Stomach (tissue), 9 donors: ENCODE measurements around the gene ASCC2. TPM values are rescaled to one million over a fixed set of nuclear protein-coding genes. Genes with fewer than 3 reads are reported as not detected.
A peak's percentile ranks its signal among the peaks of the same experiment; 100 is the strongest.
"Not testable (repeated sequence)": the region's sequence is repeated elsewhere in the genome, so short reads cannot be mapped to it uniquely, and the experiment has no call there.

Experiments used
- DNase-seq, 2 donors: peaks; one replicate each; pipeline versions ENCODE4 v3.0.0 to v3.0.0-alpha.2; 2013 to 2019
- H3K27ac ChIP-seq, 5 donors: fragments of 200-600 bp in 4 of 5; sonication (generic) in 4 of 5; one replicate each; pipeline ENCODE4 v1.5.1; 2013 to 2019; ENCODE audit warnings: mild to moderate bottlenecking in 1 of 5, moderate library complexity in 1 of 5
- H3K27me3 ChIP-seq, 3 donors: fragments of 200-600 bp; sonication (generic); one replicate each; pipeline ENCODE4 v1.5.1; 2017 to 2019; ENCODE audit warnings: mixed run types in 1 of 3
- H3K36me3 ChIP-seq, 4 donors: fragments of 200-600 bp; sonication (generic); 1 replicate in 3 of 4; 2 replicates in 1 of 4; pipeline ENCODE4 v1.5.1; 2016 to 2019
- H3K4me1 ChIP-seq, 4 donors: fragments of 200-600 bp; sonication (generic); one replicate each; pipeline ENCODE4 v1.5.1; 2016 to 2019
- H3K4me3 ChIP-seq, 4 donors: fragments of 200-600 bp; sonication (generic) in 3 of 4; one replicate each; pipeline ENCODE4 v1.5.1; 2016 to 2019; ENCODE audit warnings: mild to moderate bottlenecking in 1 of 4
- H3K9me3 ChIP-seq, 4 donors: fragments of 200-600 bp; sonication (generic); one replicate each; pipeline ENCODE4 v1.5.1; 2016 to 2019
- EP300 ChIP-seq: sonication (generic); formaldehyde crosslinking; IDR thresholded peaks from one replicate; pipeline ENCODE4 v1.6.1; 2017; ENCODE audit warnings: antibody characterized with exemption
- POLR2A ChIP-seq, 4 donors: fragments of 450-650 bp; IDR thresholded peaks; one replicate each; pipeline ENCODE4 v1.6.1; 2016; ENCODE audit warnings: antibody characterized with exemption in 4 of 4, control low read depth in 2 of 4, mild to moderate bottlenecking in 1 of 4, moderate library complexity in 1 of 4
- POLR2AphosphoS5 ChIP-seq, 3 donors: sonication (generic); formaldehyde crosslinking; IDR thresholded peaks; one replicate each; pipeline ENCODE4 v1.6.1; 2016; ENCODE audit warnings: antibody characterized with exemption in 3 of 3
- WGBS, 5 donors: extraction: QIAGEN DNeasy Blood & Tissue Kit in 3 of 5; methylation state at CpG; one replicate each; pipeline versions ENCODE4 v1.1.5 to v1.1.7; 2013 to 2018; 5-methylcytosine and 5-hydroxymethylcytosine counted together
- intact Hi-C: fragments of 100-400 bp; cut with DNase I; formaldehyde crosslinking; loops from one replicate; pipeline ENCODE4 v1.15.1; 2023; ENCODE audit warnings: low total_unique reads
- polyA plus RNA-seq, 3 donors: library from polyadenylated mRNA; stranded (reverse); fragments of 200-250 nt; gene quantifications; one replicate each; pipeline ENCODE4 v1.2.3, GENCODE V29; 2013
- total RNA-seq, 5 donors: library from RNA; depleted of rRNA; stranded (reverse); fragments of >200 nt; gene quantifications; one replicate each; pipeline versions ENCODE4 v1.1.0 to v1.2.3, GENCODE V29; 2014 to 2016
- TF ChIP-seq, protein P1 (sequence below), 7 experiments: fragments of 450-650 bp in 4 of 7; fragments of 200-600 bp in 3 of 7; sonication (generic) in 3 of 7; IDR thresholded peaks; one replicate each; pipeline ENCODE4 v1.5.1; 2016 to 2019; ENCODE audit warnings: antibody characterized with exemption in 7 of 7, control low read depth in 2 of 7, mild to moderate bottlenecking in 1 of 7
- donor health status: healthy with polysubstance abuse.
- donor health status: Bipolar disorder and iron deficiency.
- donor health status: healthy.

The ASCC2 gene
- total and polyA plus RNA-seq, 8 donors: 39.7 to 129 (median 67.3) TPM

DNA sequence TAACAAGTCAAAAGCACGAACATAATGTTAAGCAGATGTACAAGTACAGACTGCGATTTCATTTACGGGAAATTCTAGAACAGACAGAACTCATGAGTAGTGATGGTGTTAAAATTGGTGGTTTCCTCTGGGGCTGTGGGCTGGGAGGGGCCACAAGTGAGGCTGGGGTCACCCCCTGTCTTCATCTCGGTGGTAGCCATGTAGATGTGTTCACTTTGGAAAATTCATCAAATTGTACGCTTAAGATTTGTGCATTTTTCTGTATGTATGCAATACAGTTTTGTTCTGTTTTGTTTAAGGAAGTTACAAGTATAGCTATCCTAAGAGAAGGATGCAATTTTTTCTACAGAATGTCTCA is 504 bp upstream of the ASCC2 start:
- Histone ChIP-seq H3K27ac (peak overlapping the region; percentile 78 to 92 (median 88)), H3K36me3 (peaks cover 9 to 23% (median 14%) of the 10 kb centered on the region in 4 donors), H3K9me3 (no peaks in the 10 kb centered on the region), H3K27me3 (no peaks in the 10 kb centered on the region), H3K4me1 (peaks cover 11 to 46% (median 37%) of the 10 kb centered on the region in 4 donors), H3K4me3 (peak overlapping the region; percentile 78 to 95 (median 88))
- no peak for DNase-seq
- intact Hi-C loops: no loop called here
- 23 to 28% (median 25%) methylated on average over 5 of the region's 5 CpGs for WGBS, 5 donors
- TF ChIP-seq POLR2AphosphoS5 (IDR thresholded peaks at IDR 0.05): no peak
- TF ChIP-seq POLR2A (IDR thresholded peaks at IDR 0.05): no peak
- no peak for TF ChIP-seq EP300
- TF ChIP-seq, protein P1, sequence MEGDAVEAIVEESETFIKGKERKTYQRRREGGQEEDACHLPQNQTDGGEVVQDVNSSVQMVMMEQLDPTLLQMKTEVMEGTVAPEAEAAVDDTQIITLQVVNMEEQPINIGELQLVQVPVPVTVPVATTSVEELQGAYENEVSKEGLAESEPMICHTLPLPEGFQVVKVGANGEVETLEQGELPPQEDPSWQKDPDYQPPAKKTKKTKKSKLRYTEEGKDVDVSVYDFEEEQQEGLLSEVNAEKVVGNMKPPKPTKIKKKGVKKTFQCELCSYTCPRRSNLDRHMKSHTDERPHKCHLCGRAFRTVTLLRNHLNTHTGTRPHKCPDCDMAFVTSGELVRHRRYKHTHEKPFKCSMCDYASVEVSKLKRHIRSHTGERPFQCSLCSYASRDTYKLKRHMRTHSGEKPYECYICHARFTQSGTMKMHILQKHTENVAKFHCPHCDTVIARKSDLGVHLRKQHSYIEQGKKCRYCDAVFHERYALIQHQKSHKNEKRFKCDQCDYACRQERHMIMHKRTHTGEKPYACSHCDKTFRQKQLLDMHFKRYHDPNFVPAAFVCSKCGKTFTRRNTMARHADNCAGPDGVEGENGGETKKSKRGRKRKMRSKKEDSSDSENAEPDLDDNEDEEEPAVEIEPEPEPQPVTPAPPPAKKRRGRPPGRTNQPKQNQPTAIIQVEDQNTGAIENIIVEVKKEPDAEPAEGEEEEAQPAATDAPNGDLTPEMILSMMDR (IDR thresholded peaks at IDR 0.05): no peak

GRCh38 chr22:29836791-29837370 is 1.2 kb downstream of the ASCC2 start:
- Histone ChIP-seq H3K4me1 (peaks cover 13 to 50% (median 45%) of the 10 kb centered on the region in 4 donors), H3K36me3 (peaks cover 10 to 40% (median 29%) of the 10 kb centered on the region in 4 donors), H3K27ac (peak overlapping the region in 1 of 5 donors; percentile 89), H3K4me3 (peak overlapping the region; percentile 78 to 95 (median 88))
- H3K27me3 ChIP-seq, H3K9me3 ChIP-seq, intact Hi-C loops, DNase-seq: not testable (repeated sequence)
- WGBS, 5 donors: 83 to 92% (median 86%) methylated on average over 17 to 18 of the region's 18 CpGs

DNA sequence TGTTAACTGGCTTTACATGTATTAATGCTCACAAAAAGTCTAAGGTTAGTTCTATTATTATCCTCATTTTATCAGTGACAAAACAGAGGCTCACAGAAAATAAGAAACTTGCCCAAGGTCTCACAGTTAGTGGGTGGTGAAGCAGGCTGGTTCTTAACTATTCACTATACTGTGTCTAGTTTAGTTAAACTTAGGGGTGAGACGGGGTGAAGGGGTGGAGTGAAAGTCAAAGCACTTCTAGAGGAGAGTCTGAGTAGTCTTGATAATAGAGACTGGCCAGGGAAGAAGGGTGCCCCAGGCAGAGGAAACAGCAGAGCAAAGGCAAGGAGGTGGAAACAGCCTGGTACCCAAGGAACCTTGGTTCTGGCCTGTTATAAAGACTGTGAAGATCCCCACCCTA is 4.0 kb downstream of the ASCC2 start:
- Histone ChIP-seq H3K27ac (no peak overlapping the region), H3K36me3 (peaks cover 23 to 69% (median 56%) of the 10 kb centered on the region in 4 donors), H3K4me3 (no peak overlapping the region), H3K4me1 (peaks cover 21 to 63% (median 57%) of the 10 kb centered on the region in 4 donors), H3K9me3 (no peaks in the 10 kb centered on the region), H3K27me3 (no peaks in the 10 kb centered on the region)
- no peak for DNase-seq
- no peak for TF ChIP-seq POLR2A (IDR thresholded peaks at IDR 0.05)
- TF ChIP-seq, protein P1 (IDR thresholded peaks at IDR 0.05): no peak
- TF ChIP-seq POLR2AphosphoS5 (IDR thresholded peaks at IDR 0.05): no peak
- no peak for TF ChIP-seq EP300
- intact Hi-C loops: no loop called here
- WGBS, 5 donors: 62 to 76% (median 71%) methylated on average over 1 of the region's 1 CpG

DNA sequence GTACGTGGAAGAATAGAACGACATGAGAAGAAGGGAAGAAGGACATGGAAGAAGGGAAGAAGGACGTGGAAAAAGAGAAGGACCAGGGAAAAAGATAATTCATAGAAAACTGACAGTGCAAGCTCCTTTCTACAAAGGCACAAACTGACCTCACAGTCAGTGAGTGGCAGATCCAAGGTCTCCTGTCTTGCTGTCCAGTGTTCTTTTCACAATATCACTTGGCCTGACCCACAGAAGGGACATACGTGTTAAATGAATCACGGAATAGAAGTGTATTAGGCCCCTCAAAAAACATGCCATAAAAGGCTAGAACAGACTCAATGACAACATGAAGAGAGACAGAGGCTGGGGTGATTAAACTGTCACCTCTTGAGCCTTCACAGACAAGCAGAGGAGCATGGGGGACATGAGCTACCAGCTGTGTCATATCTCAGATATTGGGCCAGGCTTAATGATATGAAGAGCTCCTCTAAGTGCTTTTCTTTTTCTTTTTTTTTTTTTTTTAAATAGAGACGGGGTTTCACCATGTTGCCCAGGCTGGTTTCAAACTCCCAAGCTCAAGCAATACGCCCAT is 4.6 kb downstream of the ASCC2 start:
- peaks cover 21 to 58% (median 52%) of the 10 kb centered on the region in 4 donors for H3K4me1 ChIP-seq
- H3K4me3 ChIP-seq: no peak overlapping the region
- H3K36me3 ChIP-seq: peaks cover 25 to 74% (median 61%) of the 10 kb centered on the region in 4 donors
- WGBS, 5 donors: 69 to 89% (median 82%) methylated on average over 7 of the region's 7 CpGs
- TF ChIP-seq POLR2A (IDR thresholded peaks at IDR 0.05) (no peak), POLR2AphosphoS5 (IDR thresholded peaks at IDR 0.05) (no peak), EP300 (no peak)
- TF ChIP-seq, protein P1 (IDR thresholded peaks at IDR 0.05): no peak
- no peaks in the 10 kb centered on the region for H3K9me3 ChIP-seq
- no peaks in the 10 kb centered on the region for H3K27me3 ChIP-seq
- DNase-seq: no peak
- intact Hi-C loops: no loop called here
- no peak overlapping the region for H3K27ac ChIP-seq

GRCh38 chr22:29831958-29832357 is 6.1 kb downstream of the ASCC2 start:
- Histone ChIP-seq H3K9me3 (no peaks in the 10 kb centered on the region), H3K27ac (peak overlapping the region in 2 of 5 donors; percentile 2 to 32), H3K36me3 (peaks cover 29 to 85% (median 70%) of the 10 kb centered on the region in 4 donors), H3K4me1 (peaks cover 14 to 51% (median 45%) of the 10 kb centered on the region in 4 donors), H3K27me3 (no peaks in the 10 kb centered on the region), H3K4me3 (no peak overlapping the region)
- no peak for TF ChIP-seq POLR2A (IDR thresholded peaks at IDR 0.05)
- TF ChIP-seq, protein P1 (IDR thresholded peaks at IDR 0.05): no peak
- TF ChIP-seq POLR2AphosphoS5 (IDR thresholded peaks at IDR 0.05): no peak
- TF ChIP-seq EP300: no peak
- WGBS, 5 donors: 69 to 87% (median 73%) methylated on average over 9 of the region's 9 CpGs
- intact Hi-C loops: no loop called here
- no peak for DNase-seq
